ENCODE data around the gene DNAJA3.

DNAJA3 gene

GRCh38 chr16:4461250-4462085, 35.8 kb downstream of the DNAJA3 start:
- no peaks in the 10 kb centered on the region for H3K9me3 Mint-ChIP-seq
- H3K27ac Mint-ChIP-seq = no peak overlapping the region
- TF ChIP-seq CTCF (IDR thresholded peaks at IDR 0.05; ENCODE audit: unreplicated experiment in 3 of 3) = no peak
- no peak overlapping the region for H3K4me3 Mint-ChIP-seq
- H3K4me1 Mint-ChIP-seq = peaks cover 7% of the 10 kb centered on the region
- H3K36me3 Mint-ChIP-seq (ENCODE audit: low read depth) = peaks cover 33% of the 10 kb centered on the region
- no peaks in the 10 kb centered on the region for H3K27me3 Mint-ChIP-seq (ENCODE audit: low read depth)

GRCh38 chr16:4463522-4464163, 38.0 kb downstream of the DNAJA3 start:
- Mint-ChIP-seq H3K9me3 (no peaks in the 10 kb centered on the region), H3K4me1 (peaks cover 7% of the 10 kb centered on the region)
- no peak for TF ChIP-seq CTCF (IDR thresholded peaks at IDR 0.05; ENCODE audit: unreplicated experiment in 3 of 3)

GRCh38 chr16:4465977-4466779, 40.5 kb downstream of the DNAJA3 start:
- Mint-ChIP-seq H3K4me3 (no peak overlapping the region), H3K4me1 (no peaks in the 10 kb centered on the region), H3K9me3 (no peaks in the 10 kb centered on the region), H3K36me3 (ENCODE audit: low read depth) (peaks cover 28% of the 10 kb centered on the region), H3K27me3 (ENCODE audit: low read depth) (no peaks in the 10 kb centered on the region), H3K27ac (no peak overlapping the region)
- TF ChIP-seq CTCF (IDR thresholded peaks at IDR 0.05; ENCODE audit: unreplicated experiment in 3 of 3) = no peak

More at GRCh38 chr16:4463522-4464163, 38.0 kb downstream of the DNAJA3 start:
- Mint-ChIP-seq H3K27me3 (ENCODE audit: low read depth) (no peaks in the 10 kb centered on the region), H3K36me3 (ENCODE audit: low read depth) (peaks cover 36% of the 10 kb centered on the region), H3K27ac (no peak overlapping the region), H3K4me3 (no peak overlapping the region)

- no peak for TF ChIP-seq CTCF (IDR thresholded peaks at IDR 0.05; ENCODE audit: unreplicated experiment in 3 of 3)
- Mint-ChIP-seq H3K4me1 (no peaks in the 10 kb centered on the region), H3K27ac (no peak overlapping the region), H3K4me3 (no peak overlapping the region), H3K9me3 (no peaks in the 10 kb centered on the region), H3K27me3 (ENCODE audit: low read depth) (no peaks in the 10 kb centered on the region), H3K36me3 (ENCODE audit: low read depth) (peaks cover 28% of the 10 kb centered on the region)
Observed at GRCh38 chr16:4467916-4468315, 42.2 kb downstream of the DNAJA3 start.

- peaks cover 25% of the 10 kb centered on the region for H3K36me3 Mint-ChIP-seq (ENCODE audit: low read depth)
- H3K9me3 Mint-ChIP-seq = no peaks in the 10 kb centered on the region
- peaks cover 4% of the 10 kb centered on the region for H3K4me1 Mint-ChIP-seq
- H3K27me3 Mint-ChIP-seq (ENCODE audit: low read depth) = no peaks in the 10 kb centered on the region
- H3K27ac Mint-ChIP-seq = no peak overlapping the region
- no peak for TF ChIP-seq CTCF (IDR thresholded peaks at IDR 0.05; ENCODE audit: unreplicated experiment in 3 of 3)
- H3K4me3 Mint-ChIP-seq = no peak overlapping the region
Observed at GRCh38 chr16:4468972-4469371, 43.3 kb downstream of the DNAJA3 start.

Measured in nephron (organoid).